Large intestine (tissue), 3 donors: Measurements from ENCODE around the gene CTRB2. TPM values are rescaled to one million over a fixed set of nuclear protein-coding genes. Genes with fewer than 3 reads are reported as not detected.

ENCODE experiments used
- DNase-seq, 2 donors: peaks; one replicate each; pipeline versions ENCODE4 v3.0.0 to v3.0.0-alpha.2; 2013
- H3K27ac ChIP-seq: one replicate; pipeline ENCODE4 v1.5.1; 2013; ENCODE audit warnings: low read length
- H3K27me3 ChIP-seq: 2 replicates; pipeline ENCODE4 v1.6.1; 2013; ENCODE audit warnings: low read length; ENCODE audit not compliant: control insufficient read depth, insufficient read depth
- H3K36me3 ChIP-seq: 2 replicates; pipeline ENCODE4 v1.6.1; 2013; ENCODE audit warnings: low read length; ENCODE audit not compliant: control insufficient read depth, insufficient read depth
- H3K4me1 ChIP-seq: one replicate; pipeline ENCODE4 v1.6.1; 2013; ENCODE audit warnings: low read length; ENCODE audit not compliant: control insufficient read depth, insufficient read depth
- H3K4me3 ChIP-seq: one replicate; pipeline ENCODE4 v1.5.1; 2013; ENCODE audit warnings: low read length
- H3K9me3 ChIP-seq: one replicate; pipeline ENCODE4 v1.6.1; 2013; ENCODE audit warnings: mild to moderate bottlenecking, low read depth, low read length, moderate library complexity; ENCODE audit not compliant: control insufficient read depth
- WGBS: methylation state at CpG from one replicate; pipeline ENCODE4 v1.1.5; 2013; ENCODE audit warnings: low lambda C conversion rate; ENCODE audit not compliant: insufficient coverage; 5-methylcytosine and 5-hydroxymethylcytosine counted together
- polyA plus RNA-seq: library from polyadenylated mRNA; unstranded; fragments of 120-200 nt; gene quantifications from one replicate; pipeline ENCODE4 v1.2.1, GENCODE V29; 2013

CTRB2 gene
- polyA plus RNA-seq, 1 donor = not detected

DNA sequence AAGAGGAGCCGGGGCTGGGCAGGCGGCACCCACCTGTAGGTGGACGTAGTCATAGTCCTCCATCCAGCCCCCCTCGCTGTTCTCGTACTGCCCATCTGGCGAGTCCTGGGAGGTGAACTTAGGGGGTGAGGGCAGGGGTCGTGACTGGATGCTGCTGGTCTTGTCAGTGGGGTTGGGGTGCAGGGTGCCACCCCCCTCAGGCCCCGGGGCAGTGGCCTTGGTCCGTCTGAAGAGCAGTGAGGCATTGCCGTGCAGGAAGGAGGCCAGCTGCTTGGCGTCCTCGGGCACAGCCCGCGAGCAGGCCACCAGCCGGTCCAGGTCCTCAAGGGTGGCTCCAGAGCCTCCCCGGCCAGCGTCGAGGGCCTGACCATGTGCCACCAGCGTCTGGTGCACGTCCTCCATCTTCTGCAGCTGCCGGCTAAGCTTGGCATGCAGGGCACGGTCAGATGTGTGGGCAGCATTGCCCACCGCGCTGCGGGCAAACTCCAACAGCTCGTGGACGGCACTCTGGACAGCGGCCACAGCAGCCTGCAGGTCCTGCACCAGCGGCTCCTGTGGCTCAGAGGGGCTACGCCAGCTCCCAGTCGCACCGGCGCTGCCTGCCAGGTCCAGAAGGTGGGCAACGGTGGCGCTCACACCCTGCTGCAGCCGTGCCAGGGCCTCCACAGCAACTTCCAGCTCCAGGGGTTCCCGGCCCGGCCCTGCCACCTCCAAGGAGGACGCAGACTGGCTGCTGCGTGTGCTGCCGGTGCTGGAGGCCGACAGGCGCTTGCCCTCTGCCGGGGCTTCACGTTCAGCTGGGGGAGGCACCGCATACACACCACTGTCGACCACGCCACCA is 28.1 kb upstream of the CTRB2 start:
- peaks cover 82% of the 10 kb centered on the region for H3K36me3 ChIP-seq
- H3K27ac ChIP-seq = no peak overlapping the region
- no peak for DNase-seq
- no peaks in the 10 kb centered on the region for H3K27me3 ChIP-seq
- no peak overlapping the region for H3K4me3 ChIP-seq
- WGBS = no CpG with 5 or more reads among the region's 48 CpGs
- peaks cover 14% of the 10 kb centered on the region for H3K4me1 ChIP-seq
- H3K9me3 ChIP-seq = peaks cover 11% of the 10 kb centered on the region

DNA sequence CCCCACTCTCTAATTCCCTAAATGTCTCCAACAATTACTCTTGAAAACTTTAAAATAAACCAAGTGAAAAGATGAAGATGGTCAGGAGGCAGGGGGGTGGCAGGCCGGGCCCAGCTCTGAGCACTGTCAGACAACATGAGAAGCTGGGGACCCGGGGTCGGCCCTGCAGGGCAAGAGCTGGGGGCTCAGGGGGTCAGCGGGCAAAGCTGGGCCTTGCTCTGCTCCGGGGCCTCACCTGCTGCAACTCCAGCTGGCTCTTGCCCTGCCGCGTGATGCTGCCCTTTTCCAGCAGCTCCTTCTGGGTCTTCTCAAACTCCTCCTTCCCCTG is 26.6 kb upstream of the CTRB2 start:
- peaks cover 84% of the 10 kb centered on the region for H3K36me3 ChIP-seq
- peaks cover 6% of the 10 kb centered on the region for H3K4me1 ChIP-seq
- H3K27me3 ChIP-seq = no peaks in the 10 kb centered on the region
- WGBS = no CpG with 5 or more reads among the region's 7 CpGs
- DNase-seq = no peak
- no peak overlapping the region for H3K27ac ChIP-seq
- peaks cover 7% of the 10 kb centered on the region for H3K9me3 ChIP-seq
- H3K4me3 ChIP-seq = no peak overlapping the region

DNA sequence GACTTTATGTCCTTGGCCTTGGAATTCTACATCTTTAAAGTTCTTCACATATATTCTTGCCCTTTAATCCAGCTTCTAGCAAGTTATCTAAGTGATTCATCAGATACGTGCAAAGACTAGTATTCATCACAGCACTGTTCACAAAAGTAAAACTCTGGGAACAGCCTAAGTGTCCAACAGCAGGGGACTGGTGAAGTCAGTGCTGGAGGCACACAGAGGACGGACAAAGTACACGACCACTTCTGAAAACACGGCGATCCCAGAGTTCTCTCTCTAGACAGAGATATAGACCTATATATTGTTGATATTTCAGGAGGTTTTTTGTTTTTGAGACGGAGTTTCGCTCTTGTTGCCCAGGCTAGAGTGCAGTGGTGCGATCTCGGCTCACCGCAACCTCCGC is 24.6 kb upstream of the CTRB2 start:
- Histone ChIP-seq H3K4me1 (peaks cover 6% of the 10 kb centered on the region), H3K4me3 (no peak overlapping the region), H3K27me3 (no peaks in the 10 kb centered on the region), H3K27ac (no peak overlapping the region), H3K9me3 (peaks cover 4% of the 10 kb centered on the region), H3K36me3 (peaks cover 80% of the 10 kb centered on the region)
- WGBS = no CpG with 5 or more reads among the region's 11 CpGs
- no peak for DNase-seq

DNA sequence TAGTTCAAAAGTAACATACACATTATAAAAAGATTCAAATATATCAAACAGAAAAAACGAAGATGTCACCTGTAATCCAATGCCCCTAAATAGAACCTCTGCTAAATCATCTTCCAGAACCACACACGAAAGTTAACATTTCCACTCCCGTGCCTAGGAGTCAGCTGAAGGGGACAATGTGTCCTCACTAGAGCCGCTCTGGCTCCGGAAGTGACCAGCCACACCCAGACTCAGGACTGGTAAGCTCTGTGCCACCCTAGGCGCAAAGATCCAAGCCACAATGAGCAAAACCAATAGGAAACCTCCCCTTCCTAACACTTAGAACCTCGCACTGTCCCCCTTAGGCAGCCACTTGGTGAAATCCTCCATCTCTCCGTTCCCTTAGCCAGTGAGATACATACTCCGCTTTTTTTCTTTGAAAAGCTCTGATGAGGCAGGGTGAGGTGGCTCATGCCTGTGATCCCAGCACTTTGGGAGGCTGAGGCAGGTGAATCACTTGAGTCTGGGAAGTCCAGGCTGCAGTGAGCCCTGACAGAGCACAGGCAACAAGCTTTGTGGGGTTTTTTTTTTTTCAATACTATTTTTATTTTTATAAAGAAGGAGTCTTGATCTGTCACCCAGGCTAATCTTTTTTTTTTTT is 23.6 kb upstream of the CTRB2 start:
- peaks cover 6% of the 10 kb centered on the region for H3K4me1 ChIP-seq
- H3K27ac ChIP-seq = no peak overlapping the region
- no CpG with 5 or more reads among the region's 9 CpGs for WGBS
- no peaks in the 10 kb centered on the region for H3K27me3 ChIP-seq
- no peak for DNase-seq
- peaks cover 71% of the 10 kb centered on the region for H3K36me3 ChIP-seq
- H3K9me3 ChIP-seq = peaks cover 4% of the 10 kb centered on the region
- H3K4me3 ChIP-seq = no peak overlapping the region

DNA sequence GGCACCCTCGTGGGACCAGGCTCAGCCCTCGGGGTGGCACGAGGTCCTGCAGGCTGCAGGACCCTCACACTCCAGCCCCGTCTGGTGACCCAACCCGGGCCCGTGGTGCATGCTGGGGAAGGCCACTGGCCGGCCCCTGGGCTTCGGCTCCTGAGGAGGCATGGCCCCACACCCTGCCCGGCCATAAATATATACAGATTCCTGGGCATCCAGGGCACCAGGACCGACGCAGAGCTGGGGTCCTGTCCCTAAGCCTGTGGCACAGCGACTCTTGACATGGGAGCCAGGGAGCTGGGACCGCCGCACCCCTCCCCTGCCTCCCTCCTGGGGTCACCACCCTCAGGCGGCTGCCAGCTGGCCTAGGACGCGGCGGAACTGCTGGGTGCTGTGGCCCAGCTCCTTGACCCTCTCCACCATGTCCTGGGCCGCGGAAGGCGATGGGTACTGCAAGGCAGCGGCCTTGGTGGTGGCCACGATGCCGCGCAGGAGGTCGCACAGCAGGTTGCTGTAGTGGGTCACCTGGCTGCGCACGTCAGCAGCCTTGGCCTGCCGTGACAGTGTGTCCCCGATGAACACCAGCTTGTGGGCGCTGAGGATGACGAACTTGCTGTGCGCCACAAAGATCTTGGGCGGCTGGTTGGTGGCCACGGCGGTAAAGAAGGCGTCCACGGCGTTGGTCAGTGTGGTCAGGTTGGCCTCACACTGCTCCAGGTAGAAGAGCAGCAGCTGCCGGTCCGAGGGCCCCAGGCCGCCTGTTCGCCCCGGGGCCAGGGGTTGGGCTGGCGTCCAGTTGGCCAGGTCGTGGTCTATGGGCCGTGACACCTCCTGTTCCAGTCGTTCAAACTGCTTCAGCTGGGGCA is 22.4 kb upstream of the CTRB2 start:
- no peak overlapping the region for H3K4me3 ChIP-seq
- no peaks in the 10 kb centered on the region for H3K9me3 ChIP-seq
- 100% methylated on average over 2 of the region's 48 CpGs for WGBS
- DNase-seq = no peak
- no peaks in the 10 kb centered on the region for H3K27me3 ChIP-seq
- H3K36me3 ChIP-seq = peaks cover 59% of the 10 kb centered on the region
- H3K27ac ChIP-seq = no peak overlapping the region
- H3K4me1 ChIP-seq = peaks cover 5% of the 10 kb centered on the region

DNA sequence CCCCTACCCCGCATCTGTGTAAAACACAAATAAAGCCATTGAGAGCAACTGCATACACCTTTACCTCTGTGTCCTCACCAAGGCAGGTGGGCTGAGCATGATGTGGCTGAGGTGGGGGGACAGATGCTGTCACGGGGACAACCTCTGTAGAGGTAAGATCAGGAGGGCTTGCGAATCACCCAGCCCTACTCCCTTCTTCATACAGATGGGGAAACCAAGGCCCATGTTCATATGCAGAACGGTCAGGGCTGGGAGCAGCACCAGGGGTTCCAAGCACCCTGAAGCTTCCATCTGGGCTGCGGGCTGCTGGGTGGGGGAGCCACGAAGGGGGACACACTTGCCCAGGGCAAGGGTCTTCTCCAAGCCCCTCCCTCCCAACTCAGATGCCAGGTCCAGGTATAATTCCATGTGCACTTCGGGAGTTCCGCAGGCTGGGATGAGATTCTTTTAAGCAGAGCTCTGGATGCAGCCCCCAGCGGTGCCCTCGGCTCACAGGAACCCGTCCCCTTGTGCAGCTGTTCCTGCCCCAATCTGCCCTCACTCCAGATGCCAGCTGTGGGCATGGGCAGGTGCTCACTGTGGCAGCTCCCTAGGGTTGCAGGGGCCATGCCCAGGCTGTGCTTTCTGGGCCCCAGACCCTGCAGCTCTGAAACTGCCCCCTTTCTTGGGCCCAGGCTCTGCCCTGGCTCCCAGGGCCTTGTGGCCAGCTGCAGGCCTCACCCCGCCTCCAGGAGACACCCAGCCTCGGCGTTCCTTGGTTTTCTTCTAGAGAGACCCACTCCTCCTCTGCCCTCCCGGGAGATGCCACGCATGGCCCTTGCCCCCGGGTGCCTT is 21.4 kb upstream of the CTRB2 start:
- WGBS = no CpG with 5 or more reads among the region's 17 CpGs
- Histone ChIP-seq H3K27me3 (no peaks in the 10 kb centered on the region), H3K27ac (no peak overlapping the region), H3K4me1 (no peaks in the 10 kb centered on the region), H3K9me3 (no peaks in the 10 kb centered on the region), H3K36me3 (peaks cover 50% of the 10 kb centered on the region), H3K4me3 (no peak overlapping the region)
- DNase-seq = no peak

DNA sequence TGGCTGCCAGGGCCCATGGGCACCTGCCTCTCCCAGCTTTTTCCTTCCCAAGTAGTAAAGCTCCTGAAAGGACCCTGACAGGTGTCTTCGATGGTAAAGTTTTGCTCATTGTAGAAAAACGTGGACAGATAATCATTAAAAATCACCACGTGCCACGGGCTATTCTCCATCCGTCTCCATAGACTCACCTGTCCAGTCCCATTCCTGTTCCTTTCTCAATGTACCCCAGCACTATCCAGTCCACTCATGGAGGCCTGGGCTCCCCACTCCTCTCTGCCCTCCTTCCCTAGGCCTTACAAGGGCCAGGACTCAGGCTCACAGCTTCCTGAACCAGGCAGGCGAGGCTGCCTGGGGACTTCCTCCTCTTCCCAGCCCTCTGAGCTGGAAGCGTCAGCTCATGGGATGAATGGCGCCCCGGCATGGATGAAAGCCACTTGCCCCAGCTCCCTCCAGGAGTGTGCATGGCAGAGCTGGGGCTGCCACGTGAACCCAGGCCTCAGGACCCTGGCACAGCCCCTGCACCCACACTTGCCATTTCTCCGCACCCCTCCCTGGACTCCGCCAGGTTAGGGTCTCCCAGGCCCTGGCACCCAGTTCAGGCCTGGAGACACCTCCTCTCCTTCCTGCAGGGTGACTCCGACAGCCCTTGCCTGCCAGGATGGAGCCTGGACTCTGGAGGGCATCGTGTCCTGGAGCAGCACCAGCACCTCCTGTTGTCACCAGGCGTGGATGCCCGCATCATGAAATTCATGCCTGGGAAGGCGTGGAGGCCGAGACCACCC is 20.6 kb upstream of the CTRB2 start:
- Histone ChIP-seq H3K4me3 (no peak overlapping the region), H3K4me1 (no peaks in the 10 kb centered on the region), H3K9me3 (no peaks in the 10 kb centered on the region), H3K27me3 (no peaks in the 10 kb centered on the region), H3K27ac (no peak overlapping the region), H3K36me3 (peaks cover 42% of the 10 kb centered on the region)
- WGBS = no CpG with 5 or more reads among the region's 18 CpGs
- no peak for DNase-seq

DNA sequence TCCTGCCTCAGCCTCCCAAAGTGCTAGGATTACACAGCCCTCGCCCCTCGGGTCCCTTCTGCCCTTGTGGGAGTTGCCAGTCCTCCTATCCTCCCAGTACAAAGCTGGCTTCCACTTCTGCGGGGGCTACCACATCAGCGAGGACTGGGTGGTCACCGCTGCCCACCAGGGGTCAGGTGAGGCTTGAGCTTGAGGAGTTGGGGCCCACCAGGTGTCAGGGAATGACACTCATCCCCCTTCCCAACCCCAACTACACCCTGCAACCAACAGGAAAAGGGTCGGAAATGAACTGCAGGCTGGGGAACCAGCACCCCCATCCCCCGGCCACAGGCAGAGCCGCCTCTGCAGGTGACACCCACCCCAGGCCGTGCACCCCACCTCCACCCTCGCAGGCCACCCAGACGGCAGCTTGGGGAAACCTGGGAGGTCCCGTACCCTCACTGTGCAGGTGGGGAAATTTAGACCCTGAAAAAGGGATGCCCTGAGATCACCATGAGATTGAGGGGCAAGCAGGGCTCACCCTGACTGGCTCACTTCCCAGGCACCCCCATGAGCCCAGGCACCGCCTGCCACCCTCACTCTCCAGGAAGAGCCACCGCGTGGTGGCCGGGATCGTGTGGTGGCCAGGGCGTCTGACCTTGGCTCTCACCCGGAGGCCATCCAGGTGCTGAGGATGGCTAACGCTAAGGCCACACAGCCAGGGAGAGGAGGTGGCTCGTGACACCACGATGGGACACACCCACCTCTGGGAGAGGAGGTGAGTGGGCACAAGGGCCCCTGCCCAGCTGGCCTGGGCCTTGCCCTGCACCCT is 19.8 kb upstream of the CTRB2 start:
- Histone ChIP-seq H3K36me3 (peaks cover 40% of the 10 kb centered on the region), H3K27ac (no peak overlapping the region), H3K4me1 (no peaks in the 10 kb centered on the region), H3K4me3 (no peak overlapping the region), H3K9me3 (no peaks in the 10 kb centered on the region), H3K27me3 (no peaks in the 10 kb centered on the region)
- DNase-seq = no peak
- WGBS = no CpG with 5 or more reads among the region's 22 CpGs
